Suppressor macrophage treated with lipopolysaccharide for 4 hours (primary cell): Measurements from ENCODE around the gene MRPL28.
"Not testable (repeated sequence)": the region's sequence is repeated elsewhere in the genome, so short reads cannot be mapped to it uniquely, and the experiment has no call there.

Source experiments
- DNase-seq: peaks from one replicate; pipeline ENCODE4 v3.0.0-alpha.2; 2020

Gene MRPL28

GRCh38 chr16:359067-359763 is 11.1 kb downstream of the MRPL28 start:
- DNase-seq: no peak

GRCh38 chr16:356741-357140 is 13.6 kb downstream of the MRPL28 start:
- DNase-seq: no peak

- no peak for DNase-seq
Observed at GRCh38 chr16:354971-355461, 15.3 kb downstream of the MRPL28 start.

- DNase-seq: no peak
Observed at GRCh38 chr16:354291-354881, 16.0 kb downstream of the MRPL28 start.

- DNase-seq: no peak
Observed at GRCh38 chr16:353404-354290, 16.7 kb downstream of the MRPL28 start.

GRCh38 chr16:352547-353403 is 17.6 kb downstream of the MRPL28 start, which contains the start of gene AXIN1:
Gene AXIN1, minus strand, starts transcription at chr16:352723. Its CDS starts 5,698 bp downstream, at chr16:347025.
- DNase-seq: peak; percentile 99

GRCh38 chr16:351804-352520 is 18.4 kb downstream of the MRPL28 start:
- peak; percentile 20 for DNase-seq

- no peak for DNase-seq
Observed at GRCh38 chr16:350203-350602, 20.1 kb downstream of the MRPL28 start.

- no peak for DNase-seq
Observed at GRCh38 chr16:349211-349610, 21.1 kb downstream of the MRPL28 start.

- not testable (repeated sequence) for DNase-seq
Observed at GRCh38 chr16:348495-348894, 21.8 kb downstream of the MRPL28 start.

- no peak for DNase-seq
Observed at GRCh38 chr16:347203-347602, 23.1 kb downstream of the MRPL28 start.

GRCh38 chr16:346587-346986 is 23.8 kb downstream of the MRPL28 start:
- no peak for DNase-seq

GRCh38 chr16:345772-346171 is 24.6 kb downstream of the MRPL28 start:
- DNase-seq: no peak

- no peak for DNase-seq
Observed at GRCh38 chr16:342455-343213, 27.7 kb downstream of the MRPL28 start.

GRCh38 chr16:341974-342336 is 28.4 kb downstream of the MRPL28 start:
- DNase-seq: not testable (repeated sequence)

GRCh38 chr16:341095-341973 is 29.0 kb downstream of the MRPL28 start:
- not testable (repeated sequence) for DNase-seq

GRCh38 chr16:340370-341091 is 29.8 kb downstream of the MRPL28 start:
- no peak for DNase-seq

- no peak for DNase-seq
Observed at GRCh38 chr16:339680-340079, 30.7 kb downstream of the MRPL28 start.

- DNase-seq: peak; percentile 48
Observed at GRCh38 chr16:337975-338575, 32.3 kb downstream of the MRPL28 start.
